Sigmoid colon (tissue), 4 donors: ENCODE measurements around the gene TIMM13.
"Not testable (repeated sequence)": the region's sequence is repeated elsewhere in the genome, so short reads cannot be mapped to it uniquely, and the experiment has no call there.

ENCODE experiments used
- CTCF ChIP-seq, 4 experiments: fragments of 450-650 bp in 3 of 4; fragments of 200-600 bp in 1 of 4; IDR thresholded peaks; one replicate each; pipeline ENCODE4 v1.5.1; 2016 to 2019; ENCODE audit warnings: antibody characterized with exemption in 4 of 4, mild to moderate bottlenecking in 3 of 4, moderate library complexity in 2 of 4
- EP300 ChIP-seq, 4 donors: sonication (generic); formaldehyde crosslinking; IDR thresholded peaks; one replicate each; pipeline ENCODE4 v1.6.1; 2017; ENCODE audit warnings: antibody characterized with exemption in 4 of 4
- POLR2A ChIP-seq, 2 donors: fragments of 450-650 bp; IDR thresholded peaks; one replicate each; pipeline ENCODE4 v1.6.1; 2016; ENCODE audit warnings: antibody characterized with exemption in 2 of 2, mild to moderate bottlenecking in 2 of 2, moderate library complexity in 2 of 2
- POLR2AphosphoS5 ChIP-seq, 4 donors: sonication (generic); formaldehyde crosslinking; IDR thresholded peaks; one replicate each; pipeline ENCODE4 v1.6.1; 2017; ENCODE audit warnings: antibody characterized with exemption in 4 of 4

- TF ChIP-seq CTCF, EP300, POLR2A, POLR2AphosphoS5 (IDR thresholded peaks at IDR 0.05): not testable (repeated sequence)
Measured at GRCh38 chr19:2417436-2417835, 9.9 kb downstream of the TIMM13 start.
